Common myeloid progenitor, CD34-positive (primary cell): ENCODE data around the gene LHFPL2. TPM values are rescaled to one million over a fixed set of nuclear protein-coding genes. Genes with fewer than 3 reads are reported as not detected.
"Not testable (repeated sequence)": the region's sequence is repeated elsewhere in the genome, so short reads cannot be mapped to it uniquely, and the experiment has no call there.

ENCODE experiments used
- CTCF ChIA-PET: fragments of 350-600 bp; sonication (Branson Sonifier 250); formaldehyde crosslinking; loops from one replicate; lab custom pipeline; 2021; ENCODE audit warnings: antibody characterized with exemption; lab: Charles Lee
- POLR2A ChIA-PET: fragments of 350-600 bp; sonication (Branson Sonifier 250); formaldehyde crosslinking; loops from one replicate; lab custom pipeline; 2021; ENCODE audit warnings: antibody characterized with exemption; lab: Charles Lee
- DNase-seq, 3 donors: peaks; one replicate each; pipeline versions ENCODE4 v3.0.0 to v3.0.0-alpha.2; 2013
- H3K27ac ChIP-seq, 2 experiments: 1 replicate in 1 of 2; 2 replicates in 1 of 2; pipeline ENCODE4 v1.7.0; 2013; ENCODE audit warnings: inconsistent platforms in 2 of 2, low read length in 2 of 2, mild to moderate bottlenecking in 2 of 2, low read depth in 1 of 2, moderate library complexity in 1 of 2; ENCODE audit not compliant: severe bottlenecking in 2 of 2, insufficient read depth in 1 of 2, poor library complexity in 1 of 2
- H3K27me3 ChIP-seq, 5 experiments: replicated peaks in 2 of 5; 1 replicate in 3 of 5; 2 replicates in 2 of 5; pipeline versions ENCODE4 v1.6.1 to v1.7.0; 2013; ENCODE audit warnings: low read length in 4 of 5, mild to moderate bottlenecking in 2 of 5, moderate library complexity in 2 of 5, inconsistent platforms in 1 of 5; ENCODE audit not compliant: insufficient read depth in 5 of 5, control insufficient read depth in 4 of 5
- H3K36me3 ChIP-seq, 4 experiments: 1 replicate in 2 of 4; 2 replicates in 2 of 4; pipeline versions ENCODE4 v1.6.1 to v1.7.0; 2013; ENCODE audit warnings: low read length in 3 of 4, control low read depth in 1 of 4, mild to moderate bottlenecking in 1 of 4; ENCODE audit not compliant: control insufficient read depth in 4 of 4, insufficient read depth in 4 of 4
- H3K4me1 ChIP-seq, 4 experiments: 1 replicate in 3 of 4; 2 replicates in 1 of 4; pipeline versions ENCODE4 v1.6.1 to v1.7.1; 2013; ENCODE audit warnings: low read length in 3 of 4, mild to moderate bottlenecking in 3 of 4, control low read depth in 1 of 4, inconsistent platforms in 1 of 4, moderate library complexity in 1 of 4; ENCODE audit not compliant: control insufficient read depth in 4 of 4, insufficient read depth in 4 of 4; ENCODE audit errors: control extremely low read depth in 1 of 4
- H3K4me3 ChIP-seq, 7 experiments: 1 replicate in 4 of 7; 2 replicates in 3 of 7; pipeline versions ENCODE4 v1.5.1 to v1.7.0; 2013; ENCODE audit warnings: mild to moderate bottlenecking in 7 of 7, low read length in 6 of 7, moderate library complexity in 6 of 7, inconsistent platforms in 2 of 7, low read depth in 2 of 7, control low read depth in 1 of 7; ENCODE audit not compliant: insufficient read depth in 4 of 7, control insufficient read depth in 1 of 7; ENCODE audit errors: extremely low read depth in 1 of 7
- H3K9me3 ChIP-seq, 5 experiments: 1 replicate in 4 of 5; 2 replicates in 1 of 5; pipeline versions ENCODE4 v1.6.1 to v1.7.1; 2013; ENCODE audit warnings: low read length in 4 of 5, mild to moderate bottlenecking in 2 of 5, inconsistent platforms in 1 of 5, low read depth in 1 of 5, moderate library complexity in 1 of 5; ENCODE audit not compliant: control insufficient read depth in 4 of 5, insufficient read depth in 2 of 5; ENCODE audit errors: control extremely low read depth in 1 of 5
- WGBS: methylation state at CpG from one replicate; pipeline ENCODE4 v1.1.5; 2013; ENCODE audit not compliant: insufficient coverage; 5-methylcytosine and 5-hydroxymethylcytosine counted together
- polyA plus RNA-seq: library from polyadenylated mRNA; unstranded; fragments of 120-200 nt; gene quantifications from one replicate; pipeline ENCODE4 v1.2.1, GENCODE V29; 2013

LHFPL2 gene, protein sequence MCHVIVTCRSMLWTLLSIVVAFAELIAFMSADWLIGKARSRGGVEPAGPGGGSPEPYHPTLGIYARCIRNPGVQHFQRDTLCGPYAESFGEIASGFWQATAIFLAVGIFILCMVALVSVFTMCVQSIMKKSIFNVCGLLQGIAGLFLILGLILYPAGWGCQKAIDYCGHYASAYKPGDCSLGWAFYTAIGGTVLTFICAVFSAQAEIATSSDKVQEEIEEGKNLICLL
- polyA plus RNA-seq = 25.7 TPM

- CTCF ChIA-PET = interaction anchor here (0.9 to 1.6 kb wide), 2 partner anchors 27 to 129 kb away, joined by 3 to 4 read pairs; no protein-coding TSS in a partner anchor
- H3K36me3 ChIP-seq = no peaks in the 10 kb centered on the region
- POLR2A ChIA-PET = interaction anchor here (0.6 kb wide), 2 partner anchors 172 to 258 kb away, joined by 4 read pairs; no protein-coding TSS in a partner anchor
- H3K4me1 ChIP-seq = peaks cover 14 to 26% (median 20%) of the 10 kb centered on the region in 4 experiments
- WGBS = 0% methylated on average over 69 of the region's 112 CpGs
- peak within 1 kb of the TSS; percentile 44 to 74 (median 67) for H3K4me3 ChIP-seq
- peak; percentile 51 to 82 (median 70) for DNase-seq
- H3K9me3 ChIP-seq = no peaks in the 10 kb centered on the region
- peaks cover 13 to 57% (median 24%) of the 10 kb centered on the region in 5 experiments for H3K27me3 ChIP-seq
- H3K27ac ChIP-seq = no peak within 1 kb of the TSS
These were observed at the start of gene LHFPL2 for GRCh38 chr5:78648359-78649210. LHFPL2 (minus strand) TSS chr5:78648772; CDS start chr5:78510213, 138,559 bp downstream.

DNA sequence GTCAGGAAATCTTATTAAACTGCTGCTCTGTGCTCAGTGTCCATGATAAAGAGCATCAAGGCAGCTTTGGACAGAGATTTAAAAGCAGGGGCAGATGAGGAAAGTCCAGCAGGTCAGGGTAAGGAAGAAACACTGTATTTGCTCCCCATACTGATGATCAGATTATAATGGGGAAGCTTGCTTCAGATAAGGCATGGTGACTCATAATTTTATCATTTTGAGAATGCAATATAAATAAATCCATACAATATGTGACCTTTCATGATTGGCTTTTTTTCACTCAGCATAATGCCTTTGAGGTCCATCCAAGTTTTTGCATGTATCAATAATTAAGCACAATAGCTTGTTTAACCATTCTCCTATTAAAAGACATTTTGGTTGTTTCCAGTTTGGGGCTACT, 48.1 kb upstream of the LHFPL2 start:
- ChIA-PET POLR2A (no interaction called here), CTCF (no interaction called here)
- H3K27ac ChIP-seq = no peak overlapping the region
- DNase-seq = no peak
- H3K36me3 ChIP-seq = no peaks in the 10 kb centered on the region
- no peaks in the 10 kb centered on the region for H3K4me1 ChIP-seq
- no peak overlapping the region for H3K4me3 ChIP-seq
- peaks cover 0 to 4% (median 3%) of the 10 kb centered on the region in 5 experiments for H3K9me3 ChIP-seq
- no peaks in the 10 kb centered on the region for H3K27me3 ChIP-seq

- 85% methylated on average over 3 of the region's 4 CpGs for whole genome bisulfite sequencing
- H3K27ac ChIP-seq, POLR2A ChIA-PET, H3K9me3 ChIP-seq, DNase-seq, H3K27me3 ChIP-seq, H3K4me3 ChIP-seq, H3K4me1 ChIP-seq, CTCF ChIA-PET, H3K36me3 ChIP-seq: not testable (repeated sequence)
These were observed 47.5 kb upstream of the LHFPL2 start for GRCh38 chr5:78696052-78696451.

DNA sequence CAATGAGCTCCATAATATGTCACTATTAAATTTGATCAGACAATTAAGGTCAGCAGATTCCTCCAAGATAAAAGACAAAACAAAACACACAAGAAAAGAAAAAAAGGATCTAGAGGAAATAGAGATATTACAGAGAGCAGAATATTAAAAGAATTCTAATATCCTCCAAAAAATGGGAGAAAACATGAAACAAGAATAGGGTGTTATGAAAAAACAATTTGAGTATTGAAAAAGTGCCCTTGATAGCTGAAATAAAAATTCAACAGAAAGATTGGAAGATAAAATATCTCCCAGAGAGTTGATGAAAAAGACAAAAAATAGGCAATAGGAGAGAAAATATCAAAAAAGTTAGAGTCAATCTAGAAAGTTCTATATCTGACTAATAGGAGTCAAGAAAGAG, 44.8 kb upstream of the LHFPL2 start:
- no peak overlapping the region for H3K4me3 ChIP-seq
- ChIA-PET CTCF (no interaction called here), POLR2A (no interaction called here)
- DNase-seq = no peak
- H3K27me3 ChIP-seq = no peaks in the 10 kb centered on the region
- H3K27ac ChIP-seq = no peak overlapping the region
- no peaks in the 10 kb centered on the region for H3K4me1 ChIP-seq
- H3K9me3 ChIP-seq = peaks cover 0 to 4% (median 3%) of the 10 kb centered on the region in 5 experiments
- no peaks in the 10 kb centered on the region for H3K36me3 ChIP-seq

GRCh38 chr5:78691084-78691960, 42.8 kb upstream of the LHFPL2 start:
- WGBS = 100% methylated on average over 2 of the region's 2 CpGs
- no peak for DNase-seq
- H3K4me1 ChIP-seq = no peaks in the 10 kb centered on the region
- ChIA-PET CTCF (interaction anchor here (0.9 to 1.7 kb wide), 2 partner anchors 47 to 154 kb away, joined by 3 to 4 read pairs; no protein-coding TSS in a partner anchor), POLR2A (no interaction called here)
- H3K27me3 ChIP-seq = no peaks in the 10 kb centered on the region
- no peak overlapping the region for H3K4me3 ChIP-seq
- no peak overlapping the region for H3K27ac ChIP-seq
- H3K9me3 ChIP-seq = peaks cover 0 to 3% (median 3%) of the 10 kb centered on the region in 5 experiments
- no peaks in the 10 kb centered on the region for H3K36me3 ChIP-seq

DNA sequence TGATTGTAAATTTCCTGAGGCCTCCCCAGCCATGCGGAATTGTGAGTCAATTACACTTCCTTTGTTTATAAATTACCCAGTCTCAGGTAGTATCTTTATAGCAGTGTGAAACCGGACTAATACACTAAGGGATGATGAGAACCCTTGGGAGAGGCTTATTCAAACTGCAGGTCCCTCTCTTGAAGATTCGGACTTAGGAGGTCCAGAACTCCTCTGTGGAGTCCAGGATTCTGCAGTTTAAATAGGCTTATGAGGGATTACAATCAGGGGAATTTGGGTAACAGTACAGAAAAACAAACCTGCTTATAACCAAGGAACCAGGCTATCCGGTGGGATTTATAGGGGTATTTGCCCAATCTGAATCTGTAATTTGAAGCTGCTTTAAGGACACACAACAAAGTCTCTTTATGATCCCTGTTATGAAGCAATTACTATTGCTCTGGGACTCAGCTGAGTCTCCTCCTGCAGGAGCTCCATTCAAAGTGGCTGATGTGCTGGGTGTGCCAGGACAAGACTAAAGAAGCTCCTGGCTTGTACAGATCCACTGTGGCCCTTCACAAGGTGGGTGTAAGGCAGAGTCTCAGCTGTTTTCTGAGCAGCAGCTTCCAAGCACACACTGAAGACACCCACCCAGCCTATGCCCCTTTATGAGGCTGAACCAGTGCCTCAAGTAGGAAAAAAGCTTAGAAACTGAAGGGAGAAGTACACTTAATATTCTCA, 41.8 kb upstream of the LHFPL2 start:
- DNase-seq = no peak
- Histone ChIP-seq H3K27me3 (no peaks in the 10 kb centered on the region), H3K27ac (no peak overlapping the region), H3K36me3 (no peaks in the 10 kb centered on the region), H3K4me3 (no peak overlapping the region), H3K4me1 (no peaks in the 10 kb centered on the region), H3K9me3 (peaks cover 0 to 3% (median 0%) of the 10 kb centered on the region in 5 experiments)
- 93% methylated on average over 3 of the region's 4 CpGs for WGBS
- ChIA-PET POLR2A (interaction anchor here (0.7 kb wide), 1 partner anchor 28 kb away, joined by 3 read pairs; no protein-coding TSS in a partner anchor), CTCF (interaction anchor here (0.9 to 1.7 kb wide), 2 partner anchors 47 to 153 kb away, joined by 3 to 4 read pairs; no protein-coding TSS in a partner anchor)
